ENCODE results near the gene SULT2B1. TPM values are rescaled to one million over a fixed set of nuclear protein-coding genes. Genes with fewer than 3 reads are reported as not detected.

SULT2B1 gene
- total RNA-seq, 1 donor from 2014 or later = 0.74 TPM

DNA sequence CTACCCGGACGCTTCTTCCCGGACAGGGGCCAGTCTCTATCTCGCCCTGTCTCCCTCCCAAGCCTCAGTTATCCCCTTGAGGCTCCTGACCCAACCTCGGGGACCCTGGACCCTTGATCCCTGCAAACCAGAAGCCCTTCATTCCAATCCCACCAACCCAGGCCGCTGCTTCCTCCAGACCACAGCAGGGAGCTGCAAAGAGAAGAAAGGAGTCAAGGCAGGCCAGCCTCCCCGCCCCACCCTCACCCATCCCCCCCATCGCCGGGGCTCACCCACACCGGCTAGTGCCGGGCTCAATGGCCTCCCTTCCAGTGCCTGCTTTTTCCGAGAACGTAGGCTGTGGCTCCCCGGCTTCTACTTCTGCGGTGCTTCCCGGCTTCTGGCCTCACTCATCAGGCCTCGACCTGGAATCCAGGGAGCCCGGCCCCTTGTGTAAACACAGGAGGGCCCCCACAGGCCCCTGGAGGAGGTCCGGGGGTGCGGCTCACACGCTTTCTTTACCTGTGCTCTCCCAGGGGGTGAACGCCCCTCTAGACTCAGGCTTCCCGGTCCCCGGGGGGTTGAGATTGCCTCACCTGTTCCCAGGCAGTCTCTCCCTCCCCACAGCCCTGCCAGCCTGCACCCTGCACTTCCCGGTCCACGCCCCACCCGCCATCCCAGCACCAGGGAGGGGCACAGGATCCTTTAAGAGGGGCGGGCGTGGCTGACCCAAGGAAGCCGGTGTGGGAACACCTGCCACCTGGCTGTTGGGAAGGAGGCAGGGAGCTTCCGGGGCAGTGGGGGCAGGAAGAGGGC lies 62.7 kb downstream of the SULT2B1 start, which contains the start of gene FAM83E:
TSS of gene FAM83E (minus strand) at position 641 of the 795 bp plus-strand sequence. CDS start 1,704 bp downstream, outside the sequence.
- no peaks in the 10 kb centered on the region for H3K9me3 Mint-ChIP-seq
- no peaks in the 10 kb centered on the region for H3K27me3 Mint-ChIP-seq (ENCODE audit: low read depth)
- peak within 1 kb of the TSS; percentile 43 for H3K27ac Mint-ChIP-seq
- DNase-seq (ENCODE audit: low spot score in 2 of 2, unreplicated experiment in 2 of 2) = no peak
- peaks cover 5% of the 10 kb centered on the region for H3K36me3 Mint-ChIP-seq
- TF ChIP-seq, protein P1, sequence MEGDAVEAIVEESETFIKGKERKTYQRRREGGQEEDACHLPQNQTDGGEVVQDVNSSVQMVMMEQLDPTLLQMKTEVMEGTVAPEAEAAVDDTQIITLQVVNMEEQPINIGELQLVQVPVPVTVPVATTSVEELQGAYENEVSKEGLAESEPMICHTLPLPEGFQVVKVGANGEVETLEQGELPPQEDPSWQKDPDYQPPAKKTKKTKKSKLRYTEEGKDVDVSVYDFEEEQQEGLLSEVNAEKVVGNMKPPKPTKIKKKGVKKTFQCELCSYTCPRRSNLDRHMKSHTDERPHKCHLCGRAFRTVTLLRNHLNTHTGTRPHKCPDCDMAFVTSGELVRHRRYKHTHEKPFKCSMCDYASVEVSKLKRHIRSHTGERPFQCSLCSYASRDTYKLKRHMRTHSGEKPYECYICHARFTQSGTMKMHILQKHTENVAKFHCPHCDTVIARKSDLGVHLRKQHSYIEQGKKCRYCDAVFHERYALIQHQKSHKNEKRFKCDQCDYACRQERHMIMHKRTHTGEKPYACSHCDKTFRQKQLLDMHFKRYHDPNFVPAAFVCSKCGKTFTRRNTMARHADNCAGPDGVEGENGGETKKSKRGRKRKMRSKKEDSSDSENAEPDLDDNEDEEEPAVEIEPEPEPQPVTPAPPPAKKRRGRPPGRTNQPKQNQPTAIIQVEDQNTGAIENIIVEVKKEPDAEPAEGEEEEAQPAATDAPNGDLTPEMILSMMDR (IDR thresholded peaks at IDR 0.05; ENCODE audit: unreplicated experiment) = no peak
- peak within 1 kb of the TSS; percentile 13 for H3K4me3 Mint-ChIP-seq
- H3K4me1 Mint-ChIP-seq = peaks cover 31% of the 10 kb centered on the region

DNA sequence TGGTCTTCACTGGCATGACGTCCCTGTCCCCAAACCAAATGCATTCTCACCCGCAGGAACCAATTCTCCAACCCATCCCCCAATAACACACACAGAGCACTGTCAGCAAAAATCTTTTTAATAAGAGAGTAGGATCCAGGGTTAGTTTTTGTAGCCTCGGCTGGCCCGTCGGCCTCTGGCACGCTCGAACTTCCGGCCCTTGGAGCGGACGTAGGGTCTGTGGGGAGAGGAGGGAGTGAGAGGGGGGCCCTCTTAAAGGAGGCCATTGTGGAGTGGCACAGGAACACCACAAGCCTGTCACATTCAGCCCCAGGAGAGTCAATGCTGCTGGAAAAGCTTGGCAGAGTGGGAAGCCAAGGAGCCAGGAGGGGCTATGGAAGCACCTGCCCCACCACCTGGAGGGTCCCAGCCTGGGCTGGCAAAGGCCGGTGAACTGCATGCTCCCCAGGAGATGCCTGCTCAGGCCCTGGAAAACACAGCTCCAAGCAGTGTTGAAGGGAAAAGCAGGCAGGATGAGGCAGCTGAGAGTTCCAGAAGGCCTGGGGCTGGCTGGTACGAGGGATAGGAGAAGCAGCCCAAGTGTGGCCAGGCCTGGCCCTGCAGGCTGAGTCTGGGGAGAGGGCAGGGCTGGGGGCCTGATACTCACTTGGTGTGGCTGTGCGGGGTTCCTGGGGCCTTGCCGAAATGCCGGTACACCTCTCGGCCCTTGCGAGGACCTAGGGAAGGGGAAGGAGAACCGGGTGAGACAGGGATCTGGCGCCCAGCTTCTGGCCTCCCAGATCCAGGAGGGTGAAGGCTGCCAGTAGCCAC lies 63.5 kb downstream of the SULT2B1 start:
- no peak for DNase-seq (ENCODE audit: low spot score in 2 of 2, unreplicated experiment in 2 of 2)
- H3K4me3 Mint-ChIP-seq = peak overlapping the region; percentile 13
- TF ChIP-seq, protein P1 (IDR thresholded peaks at IDR 0.05; ENCODE audit: unreplicated experiment) = no peak
- no peaks in the 10 kb centered on the region for H3K9me3 Mint-ChIP-seq
- H3K36me3 Mint-ChIP-seq = peaks cover 5% of the 10 kb centered on the region
- H3K4me1 Mint-ChIP-seq = peaks cover 34% of the 10 kb centered on the region
- no peaks in the 10 kb centered on the region for H3K27me3 Mint-ChIP-seq (ENCODE audit: low read depth)
- H3K27ac Mint-ChIP-seq = peak overlapping the region; percentile 25

DNA sequence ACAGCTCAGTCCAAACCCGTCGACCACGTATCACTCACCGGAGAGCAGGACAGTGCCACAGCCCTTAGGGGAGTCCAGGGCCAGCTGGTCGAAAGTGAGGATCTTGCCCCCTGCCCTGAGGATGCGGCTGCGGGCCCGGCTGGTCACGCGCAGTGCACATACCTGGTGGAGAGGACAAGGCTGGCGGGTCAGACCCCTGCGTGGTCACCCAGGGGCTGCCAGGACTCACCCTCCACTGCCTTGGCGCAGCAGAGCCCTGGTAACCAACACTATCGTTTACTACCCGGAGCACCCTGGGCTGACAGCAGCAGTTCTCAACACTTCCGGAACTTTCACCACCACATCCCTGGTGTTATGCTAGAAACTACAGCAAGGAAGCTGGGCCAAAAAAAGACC lies 64.1 kb downstream of the SULT2B1 start:
- Mint-ChIP-seq H3K4me1 (peaks cover 34% of the 10 kb centered on the region), H3K27me3 (ENCODE audit: low read depth) (no peaks in the 10 kb centered on the region), H3K4me3 (peak overlapping the region; percentile 46), H3K36me3 (peaks cover 5% of the 10 kb centered on the region), H3K9me3 (no peaks in the 10 kb centered on the region), H3K27ac (peak overlapping the region; percentile 59)
- DNase-seq (ENCODE audit: low spot score in 2 of 2, unreplicated experiment in 2 of 2) = no peak
- TF ChIP-seq, protein P1 (IDR thresholded peaks at IDR 0.05; ENCODE audit: unreplicated experiment) = no peak

DNA sequence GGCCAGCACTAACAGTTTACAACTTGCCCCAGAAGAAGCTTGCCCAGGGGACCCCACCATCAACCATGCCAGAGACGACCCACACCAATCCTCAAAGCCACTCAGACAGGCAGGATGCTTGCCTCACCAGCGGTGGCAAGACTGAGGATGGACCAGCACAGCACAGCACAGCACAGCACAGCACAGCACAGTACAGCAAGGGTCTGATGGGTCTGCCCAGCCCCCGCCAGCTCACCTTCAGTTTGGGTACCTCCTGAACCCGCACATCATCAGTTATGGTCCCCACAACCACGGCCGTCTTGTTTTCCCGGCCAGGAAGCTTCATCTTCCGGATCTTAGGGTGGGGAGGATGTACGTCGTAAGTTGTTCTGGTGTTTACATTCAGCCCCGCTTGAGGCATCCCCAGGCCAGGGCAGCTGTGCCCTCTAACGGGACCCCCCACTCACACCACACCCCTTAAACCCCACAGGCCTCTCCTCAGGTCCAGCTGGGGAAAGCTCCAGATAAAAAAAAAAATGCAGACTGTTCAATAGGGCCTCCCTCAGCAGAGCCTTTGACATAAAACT lies 64.6 kb downstream of the SULT2B1 start:
- Mint-ChIP-seq H3K4me3 (peak overlapping the region; percentile 99), H3K36me3 (peaks cover 5% of the 10 kb centered on the region), H3K9me3 (no peaks in the 10 kb centered on the region), H3K27me3 (ENCODE audit: low read depth) (no peaks in the 10 kb centered on the region), H3K4me1 (peaks cover 34% of the 10 kb centered on the region), H3K27ac (peak overlapping the region; percentile 99)
- no peak for DNase-seq (ENCODE audit: low spot score in 2 of 2, unreplicated experiment in 2 of 2)
- TF ChIP-seq, protein P1 (IDR thresholded peaks at IDR 0.05; ENCODE audit: unreplicated experiment) = no peak

DNA sequence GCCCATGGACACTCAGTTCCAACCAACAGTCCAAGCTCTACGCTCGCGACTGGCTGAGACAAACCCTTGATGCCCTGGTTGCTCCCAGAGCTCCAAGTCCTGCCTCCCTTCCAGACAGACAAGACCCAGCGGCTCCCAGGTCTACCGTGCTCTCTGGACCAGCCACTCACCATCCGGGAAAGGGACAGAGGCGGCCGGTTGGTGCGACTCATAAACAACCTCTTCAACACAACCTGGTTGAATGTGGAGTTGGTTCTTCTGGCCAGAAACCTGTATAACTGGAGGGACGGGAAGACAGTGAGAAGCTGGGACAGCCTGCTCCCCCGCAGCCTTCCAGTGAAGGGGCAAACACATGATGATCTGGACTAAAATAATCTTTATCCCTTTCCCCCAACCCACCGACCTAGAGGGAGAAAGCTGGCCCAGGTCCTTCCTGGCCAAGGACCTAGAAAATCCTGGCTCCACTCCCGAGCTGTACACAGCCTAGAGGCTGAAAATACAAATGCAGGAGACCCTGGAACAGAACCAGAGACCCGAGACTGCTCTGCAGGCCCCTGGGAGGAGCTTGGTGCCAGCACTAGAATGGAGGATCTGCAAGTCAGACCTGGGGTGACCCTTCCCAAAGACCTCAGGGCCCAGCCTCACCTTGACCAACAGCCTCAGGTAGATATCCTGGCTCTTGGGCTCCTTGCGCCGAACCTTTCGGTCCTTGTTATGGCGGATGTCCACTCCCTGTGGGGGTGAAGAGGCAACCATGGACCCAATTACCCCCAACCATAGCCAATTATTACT lies 65.4 kb downstream of the SULT2B1 start:
- peaks cover 5% of the 10 kb centered on the region for H3K36me3 Mint-ChIP-seq

More for the DNA sequence above, 65.4 kb downstream of the SULT2B1 start:
- Mint-ChIP-seq H3K4me3 (peak overlapping the region; percentile 99), H3K27ac (peak overlapping the region; percentile 99), H3K27me3 (ENCODE audit: low read depth) (no peaks in the 10 kb centered on the region), H3K9me3 (no peaks in the 10 kb centered on the region), H3K4me1 (peaks cover 39% of the 10 kb centered on the region)
- TF ChIP-seq, protein P1 (IDR thresholded peaks at IDR 0.05; ENCODE audit: unreplicated experiment) = no peak
- no peak for DNase-seq (ENCODE audit: low spot score in 2 of 2, unreplicated experiment in 2 of 2)
